Measurements from ENCODE around the gene NUMA1. TPM values are rescaled to one million over a fixed set of nuclear protein-coding genes. Genes with fewer than 3 reads are reported as not detected.

NUMA1 gene
- total and polyA plus RNA-seq, 2 experiments from 2014 or later: 33.2 to 104 TPM

GRCh38 chr11:72102946-72103753 is 22.8 kb upstream of the NUMA1 start, which contains the start of gene LAMTOR1:
LAMTOR1 (minus strand) TSS chr11:72103297; CDS start chr11:72103224, 73 bp downstream.
- peak; percentile 92 for ATAC-seq
- peaks cover 29% of the 10 kb centered on the region for H3K4me1 Mint-ChIP-seq
- H3K27me3 Mint-ChIP-seq (ENCODE audit: insufficient read depth, low read depth, poor library complexity): peaks cover 14% of the 10 kb centered on the region
- Histone ChIP-seq H3K4me1 (ENCODE audit: insufficient read depth) (peaks cover 6% of the 10 kb centered on the region; the same call in 1 of the 2 replicates), H4K20me1 (replicated peaks; ENCODE audit: insufficient read depth) (no peaks in the 10 kb centered on the region; the same call in none of the 2 replicates), H3K27me3 (ENCODE audit: insufficient read depth) (no peaks in the 10 kb centered on the region), H3K4me3 (peak within 1 kb of the TSS; percentile 99), H3K27ac (ENCODE audit: low read depth) (peak within 1 kb of the TSS; percentile 90), H3K79me2 (replicated peaks; ENCODE audit: insufficient read depth) (peaks cover 29% of the 10 kb centered on the region), H3K9me2 (ENCODE audit: insufficient read depth) (no peaks in the 10 kb centered on the region), H3K36me3 (ENCODE audit: insufficient read depth) (no peaks in the 10 kb centered on the region; the same call in 1 of the 2 replicates), H3F3A (replicated peaks; ENCODE audit: low read depth) (peaks cover 9% of the 10 kb centered on the region; the same call in 1 of the 2 replicates), H3K4me2 (peak within 1 kb of the TSS; percentile 96), H2AFZ (no peak within 1 kb of the TSS)
- H3K4me3 Mint-ChIP-seq: peak within 1 kb of the TSS; percentile 96
- peaks cover 30% of the 10 kb centered on the region for H3K36me3 Mint-ChIP-seq (ENCODE audit: low read depth)
- H3K9me3 Mint-ChIP-seq: no peaks in the 10 kb centered on the region; the same call in 1 of the 3 replicates
- TF ChIP-seq ZNF331 (CRISPR knock-in tag; IDR thresholded peaks at IDR 0.05; ENCODE audit: low read depth): no peak
- no peak for TF ChIP-seq ZNF114 (CRISPR knock-in tag; IDR thresholded peaks at IDR 0.05)
- peak; percentile 68 for TF ChIP-seq POLR2AphosphoS5 (IDR thresholded peaks at IDR 0.05; ENCODE audit: low read depth)
- peak in 1 of 2 experiments; percentile 46; a peak in 3 of 4 replicates for TF ChIP-seq CTCF (conservative IDR thresholded peaks at IDR 0.05; ENCODE audit: low read depth in 2 of 2)
- TF ChIP-seq NANOG (IDR thresholded peaks at IDR 0.05; ENCODE audit: borderline replicate concordance): no peak
- peak; percentile 70; the same call in 1 of the 2 replicates for TF ChIP-seq CREB1 (CRISPR knock-in tag; IDR thresholded peaks at IDR 0.05; ENCODE audit: low read depth)
- peak within 1 kb of the TSS; percentile 98 for H3K27ac Mint-ChIP-seq
- DNase-seq (ENCODE audit: low spot score): peak; percentile 100

- Mint-ChIP-seq H3K4me1 (peaks cover 29% of the 10 kb centered on the region), H3K27ac (peak overlapping the region; percentile 97), H3K36me3 (ENCODE audit: low read depth) (peaks cover 36% of the 10 kb centered on the region), H3K9me3 (no peaks in the 10 kb centered on the region; the same call in 1 of the 3 replicates), H3K27me3 (ENCODE audit: insufficient read depth, low read depth, poor library complexity) (peaks cover 14% of the 10 kb centered on the region), H3K4me3 (peak overlapping the region; percentile 96)
- Histone ChIP-seq H4K20me1 (replicated peaks; ENCODE audit: insufficient read depth) (peaks cover 2% of the 10 kb centered on the region), H3K27ac (ENCODE audit: low read depth) (peak overlapping the region; percentile 88), H3K4me1 (ENCODE audit: insufficient read depth) (peaks cover 6% of the 10 kb centered on the region; the same call in 1 of the 2 replicates), H3K4me3 (peak overlapping the region; percentile 99), H3K4me2 (peak overlapping the region; percentile 96), H3K27me3 (ENCODE audit: insufficient read depth) (no peaks in the 10 kb centered on the region), H2AFZ (no peak overlapping the region), H3K9me2 (ENCODE audit: insufficient read depth) (no peaks in the 10 kb centered on the region), H3K36me3 (ENCODE audit: insufficient read depth) (peaks cover 1% of the 10 kb centered on the region; the same call in 1 of the 2 replicates), H3F3A (replicated peaks; ENCODE audit: low read depth) (peaks cover 9% of the 10 kb centered on the region; the same call in 1 of the 2 replicates), H3K79me2 (replicated peaks; ENCODE audit: insufficient read depth) (peaks cover 29% of the 10 kb centered on the region)
- no peak for DNase-seq (ENCODE audit: low spot score)
- ATAC-seq: no peak
- TF ChIP-seq CTCF (conservative IDR thresholded peaks at IDR 0.05; ENCODE audit: low read depth in 2 of 2): no peak
- no peak for TF ChIP-seq EZH2 (IDR thresholded peaks at IDR 0.05; ENCODE audit: low read depth, unreplicated experiment)
- no peak for TF ChIP-seq NANOG (IDR thresholded peaks at IDR 0.05; ENCODE audit: borderline replicate concordance)
- no peak for TF ChIP-seq CREB1 (CRISPR knock-in tag; IDR thresholded peaks at IDR 0.05; ENCODE audit: low read depth)
- TF ChIP-seq ETS1 (IDR thresholded peaks at IDR 0.05): no peak
Observed at GRCh38 chr11:72102631-72102945, 22.2 kb upstream of the NUMA1 start.
